ENCODE measurements around the gene PTPRA. TPM values are rescaled to one million over a fixed set of nuclear protein-coding genes. Genes with fewer than 3 reads are reported as not detected.
A peak's percentile ranks its signal among the peaks of the same experiment; 100 is the strongest.

Gene PTPRA
- total and polyA plus RNA-seq, 2 of the 13 experiments (the other 11 are each of a cell fraction or from before 2014, with no cell fraction given): 47.2 to 127 TPM

DNA sequence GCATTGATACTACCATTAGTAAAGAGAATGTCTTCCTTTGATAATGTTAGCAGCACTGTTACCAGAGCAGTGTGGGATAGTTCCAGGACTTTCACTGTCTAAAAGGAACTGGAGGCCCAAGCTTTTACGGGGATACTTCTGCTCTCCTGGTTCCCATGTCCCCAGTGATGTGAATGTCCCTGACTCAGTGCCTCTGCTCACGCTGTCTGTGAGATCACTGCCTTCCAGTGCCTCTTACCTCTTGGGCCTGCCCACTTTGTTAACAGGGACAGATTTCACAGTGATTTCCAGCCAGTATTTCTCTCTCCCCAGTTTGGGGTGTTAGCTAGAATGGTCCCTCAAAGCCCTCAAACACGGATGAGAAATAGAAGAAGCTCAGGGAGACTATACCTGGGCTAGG lies 14.4 kb downstream of the PTPRA start:
- Histone ChIP-seq H2AFZ (ENCODE audit: low read length) (no peak overlapping the region), H3K27me3 (ENCODE audit: control insufficient read depth in 1 of 2, insufficient read depth in 2 of 2, low read length in 2 of 2) (no peaks in the 10 kb centered on the region), H3K4me3 (replicated peaks in 1 of 3; ENCODE audit: insufficient read depth in 1 of 3, low read depth in 2 of 3, low read length in 3 of 3) (no peak overlapping the region), H3K4me2 (ENCODE audit: low read depth, low read length) (no peak overlapping the region), H3K9me3 (ENCODE audit: low read length) (no peaks in the 10 kb centered on the region), H3K27ac (ENCODE audit: extremely low read length, insufficient read depth, low read length) (no peak overlapping the region), H3K36me3 (replicated peaks in 1 of 2; ENCODE audit: control insufficient read depth in 1 of 2, insufficient read depth in 2 of 2, low read length in 2 of 2) (peaks cover 0 to 1% of the 10 kb centered on the region in 2 experiments; a peak in 1 of 5 replicates), H4K20me1 (ENCODE audit: insufficient read depth, low read length) (0 out of 2 replicates have a peak, but pooled peaks cover 14% of the 10 kb centered on the region), H3K4me1 (ENCODE audit: insufficient read depth, low read length) (peaks cover 23% of the 10 kb centered on the region), H3K9ac (ENCODE audit: insufficient read depth, low read depth, low read length) (no peak overlapping the region), H3K79me2 (ENCODE audit: insufficient read depth, low read length) (peaks cover 71% of the 10 kb centered on the region)
- FAIRE-seq (no peak), DNase-seq (ENCODE audit: low spot score) (no peak), ATAC-seq (no peak; the same call in 2 of the 3 replicates)
- CTCF ChIA-PET (ENCODE audit: low intra/inter-chr PET ratio, low total read pairs): no interaction called here
- TF ChIP-seq NFKB2 (CRISPR knock-in tag; IDR thresholded peaks at IDR 0.05; ENCODE audit: borderline replicate concordance) (no peak), ZNF543 (CRISPR knock-in tag; IDR thresholded peaks at IDR 0.05) (no peak), MATR3 (CRISPR knock-in tag; IDR thresholded peaks at IDR 0.05) (no peak), FOXC1 (CRISPR knock-in tag; IDR thresholded peaks at IDR 0.05; ENCODE audit: borderline replicate concordance) (0 out of 2 replicates have a peak, but pooled peaks have one; percentile 55)
- BruUV-seq (replicated peaks): TSS peak; percentile 19
- intact Hi-C loops (cut with micrococcal nuclease; ENCODE audit: unreplicated experiment): no loop called here
- in situ Hi-C loops (cut with HindIII; ENCODE audit: extremely low pct_ligation_motif_present, low pct_unique_long_range_greater_than_20kb): no loop called here
- 93% methylated on average over 3 of the region's 3 CpGs for WGBS (ENCODE audit: low lambda C conversion rate)
- POLR2A ChIA-PET: no interaction called here

DNA sequence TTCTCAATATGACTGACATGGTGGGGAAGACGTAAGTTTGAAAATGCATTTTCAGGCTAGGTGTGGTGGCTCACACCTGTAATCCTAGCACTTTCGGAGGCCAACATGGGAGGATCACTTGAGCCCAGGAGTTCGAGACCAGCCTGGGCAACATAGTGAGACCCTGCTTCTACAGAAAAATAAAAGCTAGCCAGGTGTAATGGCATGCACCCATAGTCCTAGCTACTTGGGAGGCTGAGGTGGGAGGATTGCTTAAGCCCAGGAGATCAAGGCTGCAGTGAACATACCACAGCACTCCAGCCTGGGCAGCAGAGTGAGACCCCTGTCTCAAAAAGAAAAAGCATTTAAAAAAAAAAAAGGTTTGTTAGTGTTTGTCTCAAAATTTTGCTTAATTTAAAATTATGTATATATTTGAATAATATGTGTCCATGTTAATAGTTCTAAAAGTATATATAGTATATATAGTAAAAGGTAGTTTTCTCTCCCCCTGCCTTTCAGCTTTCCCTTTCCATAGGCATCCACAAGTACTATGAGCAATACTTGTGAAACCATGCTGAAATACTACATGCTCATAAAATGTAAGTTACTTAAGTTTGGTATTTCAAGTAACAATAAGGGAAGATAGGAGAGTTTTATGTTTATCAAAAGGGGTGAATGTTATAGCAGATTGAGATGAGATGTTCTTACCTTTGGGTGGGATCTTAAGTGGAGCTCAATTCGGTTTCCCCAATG lies 15.1 kb downstream of the PTPRA start:
- Histone ChIP-seq H3K4me3 (replicated peaks in 1 of 3; ENCODE audit: insufficient read depth in 1 of 3, low read depth in 2 of 3, low read length in 3 of 3) (no peak overlapping the region), H3K9ac (ENCODE audit: insufficient read depth, low read depth, low read length) (no peak overlapping the region), H3K36me3 (replicated peaks in 1 of 2; ENCODE audit: control insufficient read depth in 1 of 2, insufficient read depth in 2 of 2, low read length in 2 of 2) (0 out of 5 replicates have a peak, but pooled peaks cover 0 to 1% of the 10 kb centered on the region in 2 experiments), H3K9me3 (ENCODE audit: low read length) (no peaks in the 10 kb centered on the region), H2AFZ (ENCODE audit: low read length) (no peak overlapping the region), H4K20me1 (ENCODE audit: insufficient read depth, low read length) (0 out of 2 replicates have a peak, but pooled peaks cover 14% of the 10 kb centered on the region), H3K79me2 (ENCODE audit: insufficient read depth, low read length) (peaks cover 73% of the 10 kb centered on the region), H3K4me2 (ENCODE audit: low read depth, low read length) (no peak overlapping the region), H3K27ac (ENCODE audit: extremely low read length, insufficient read depth, low read length) (no peak overlapping the region), H3K27me3 (ENCODE audit: control insufficient read depth in 1 of 2, insufficient read depth in 2 of 2, low read length in 2 of 2) (no peaks in the 10 kb centered on the region), H3K4me1 (ENCODE audit: insufficient read depth, low read length) (peaks cover 26% of the 10 kb centered on the region)
- WGBS (ENCODE audit: low lambda C conversion rate): 96% methylated on average over 4 of the region's 4 CpGs
- ChIA-PET CTCF (ENCODE audit: low intra/inter-chr PET ratio, low total read pairs) (no interaction called here), POLR2A (no interaction called here)
- no TSS peak for BruUV-seq (replicated peaks)
- in situ Hi-C loops (cut with HindIII; ENCODE audit: extremely low pct_ligation_motif_present, low pct_unique_long_range_greater_than_20kb): no loop called here
- ATAC-seq (no peak), FAIRE-seq (no peak), DNase-seq (ENCODE audit: low spot score) (no peak)
- TF ChIP-seq, protein P1, sequence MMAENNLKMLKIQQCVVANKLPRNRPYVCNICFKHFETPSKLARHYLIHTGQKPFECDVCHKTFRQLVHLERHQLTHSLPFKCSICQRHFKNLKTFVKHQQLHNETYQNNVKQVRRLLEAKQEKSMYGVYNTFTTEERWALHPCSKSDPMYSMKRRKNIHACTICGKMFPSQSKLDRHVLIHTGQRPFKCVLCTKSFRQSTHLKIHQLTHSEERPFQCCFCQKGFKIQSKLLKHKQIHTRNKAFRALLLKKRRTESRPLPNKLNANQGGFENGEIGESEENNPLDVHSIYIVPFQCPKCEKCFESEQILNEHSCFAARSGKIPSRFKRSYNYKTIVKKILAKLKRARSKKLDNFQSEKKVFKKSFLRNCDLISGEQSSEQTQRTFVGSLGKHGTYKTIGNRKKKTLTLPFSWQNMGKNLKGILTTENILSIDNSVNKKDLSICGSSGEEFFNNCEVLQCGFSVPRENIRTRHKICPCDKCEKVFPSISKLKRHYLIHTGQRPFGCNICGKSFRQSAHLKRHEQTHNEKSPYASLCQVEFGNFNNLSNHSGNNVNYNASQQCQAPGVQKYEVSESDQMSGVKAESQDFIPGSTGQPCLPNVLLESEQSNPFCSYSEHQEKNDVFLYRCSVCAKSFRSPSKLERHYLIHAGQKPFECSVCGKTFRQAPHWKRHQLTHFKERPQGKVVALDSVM (CRISPR knock-in tag; IDR thresholded peaks at IDR 0.05): 0 out of 2 replicates have a peak, but pooled peaks have one; percentile 42
- TF ChIP-seq ZNF768 (CRISPR knock-in tag; IDR thresholded peaks at IDR 0.05): peak; percentile 41; the same call in 1 of the 2 replicates
- no peak for TF ChIP-seq ZSCAN30 (CRISPR knock-in tag; IDR thresholded peaks at IDR 0.05)
- no peak for TF ChIP-seq HOXA3 (CRISPR knock-in tag; IDR thresholded peaks at IDR 0.05)
- TF ChIP-seq ZMYM3 (CRISPR knock-in tag; IDR thresholded peaks at IDR 0.05): 0 out of 2 replicates have a peak, but pooled peaks have one; percentile 53
- peak; percentile 87 for TF ChIP-seq ZNF121 (CRISPR knock-in tag; IDR thresholded peaks at IDR 0.05)
- intact Hi-C loops (cut with micrococcal nuclease; ENCODE audit: unreplicated experiment): no loop called here
